Caki2 (cell line): ENCODE data around the gene SPTBN5. TPM values are rescaled to one million over a fixed set of nuclear protein-coding genes. Genes with fewer than 3 reads are reported as not detected.
A peak's percentile ranks its signal among the peaks of the same experiment; 100 is the strongest.

Experiments
- DNase-seq: peaks from one replicate; pipeline ENCODE4 v3.0.0-alpha.2; 2015; ENCODE audit warnings: low read depth
- in situ Hi-C: cut with HindIII; loops from 2 replicates; pipeline ENCODE4 v1.10.0; 2016; ENCODE audit warnings: low sequenced_read_pairs, low pct_unique_long_range_greater_than_20kb, mixed read lengths
- total RNA-seq: library from RNA; depleted of rRNA; stranded (reverse); fragments of >200 nt; shearing (Covaris generic); gene quantifications from 2 replicates; pipeline ENCODE4 v1.2.3, GENCODE V29; 2014; ENCODE audit warnings: low replicate concordance; rRNA removed

SPTBN5 gene
- total RNA-seq, 1 experiment from 2014 or later = not detected

DNA sequence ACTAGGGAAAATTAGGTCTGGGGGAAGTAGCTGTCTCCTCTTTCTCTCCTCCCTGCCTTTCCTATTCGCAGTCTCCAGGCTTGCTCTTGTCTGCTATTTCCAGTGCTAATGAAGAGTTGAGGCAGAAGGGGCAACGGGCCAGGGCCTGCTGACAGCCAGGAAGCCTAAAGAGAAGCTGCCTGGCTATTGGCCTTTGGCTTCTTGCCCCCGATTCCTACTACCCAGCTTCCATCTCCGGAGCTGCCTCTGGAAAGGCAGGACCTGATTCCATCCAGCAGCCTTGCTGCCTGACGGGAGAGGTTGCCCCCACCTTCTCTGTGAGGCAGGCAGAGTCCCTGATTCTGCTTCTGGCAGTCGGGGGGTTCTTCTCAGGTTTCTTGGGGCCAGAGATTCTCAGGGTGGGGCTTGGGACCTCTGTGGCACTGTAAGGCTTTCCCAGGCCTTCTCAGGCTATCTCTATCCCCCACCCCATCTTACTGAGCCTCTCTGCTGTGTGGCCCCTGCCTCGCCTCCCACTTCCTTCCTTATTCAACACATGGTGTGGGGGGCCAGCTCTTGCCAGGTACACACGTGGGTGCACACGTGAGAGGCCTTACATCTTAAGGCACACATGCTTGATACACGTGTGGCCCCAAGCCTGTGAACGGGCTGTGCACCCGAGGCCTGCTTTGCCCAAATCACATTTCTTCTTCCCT is 84.2 kb downstream of the SPTBN5 start:
- no peak for DNase-seq
- in situ Hi-C loops = no loop called here

DNA sequence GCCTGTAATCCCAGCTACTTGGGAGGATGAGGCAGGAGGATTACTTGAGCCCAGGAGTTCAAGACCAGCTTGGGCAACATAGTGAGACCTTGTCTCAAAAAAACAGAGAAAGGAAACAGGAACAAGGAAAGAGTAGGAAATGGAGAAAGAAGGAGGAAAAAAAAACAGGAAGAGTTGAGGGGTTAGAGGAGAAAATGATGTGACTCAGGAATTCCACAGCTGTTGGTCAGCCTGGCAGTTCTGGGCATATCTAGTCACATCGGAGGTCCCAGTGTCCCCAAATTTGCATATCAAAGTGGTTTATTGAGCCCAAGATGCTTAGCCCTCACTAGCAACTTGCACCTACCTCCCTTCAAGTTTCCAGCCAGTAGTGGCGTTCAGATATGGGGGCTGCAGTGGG is 84.7 kb downstream of the SPTBN5 start:
- in situ Hi-C loops = no loop called here
- DNase-seq = no peak

DNA sequence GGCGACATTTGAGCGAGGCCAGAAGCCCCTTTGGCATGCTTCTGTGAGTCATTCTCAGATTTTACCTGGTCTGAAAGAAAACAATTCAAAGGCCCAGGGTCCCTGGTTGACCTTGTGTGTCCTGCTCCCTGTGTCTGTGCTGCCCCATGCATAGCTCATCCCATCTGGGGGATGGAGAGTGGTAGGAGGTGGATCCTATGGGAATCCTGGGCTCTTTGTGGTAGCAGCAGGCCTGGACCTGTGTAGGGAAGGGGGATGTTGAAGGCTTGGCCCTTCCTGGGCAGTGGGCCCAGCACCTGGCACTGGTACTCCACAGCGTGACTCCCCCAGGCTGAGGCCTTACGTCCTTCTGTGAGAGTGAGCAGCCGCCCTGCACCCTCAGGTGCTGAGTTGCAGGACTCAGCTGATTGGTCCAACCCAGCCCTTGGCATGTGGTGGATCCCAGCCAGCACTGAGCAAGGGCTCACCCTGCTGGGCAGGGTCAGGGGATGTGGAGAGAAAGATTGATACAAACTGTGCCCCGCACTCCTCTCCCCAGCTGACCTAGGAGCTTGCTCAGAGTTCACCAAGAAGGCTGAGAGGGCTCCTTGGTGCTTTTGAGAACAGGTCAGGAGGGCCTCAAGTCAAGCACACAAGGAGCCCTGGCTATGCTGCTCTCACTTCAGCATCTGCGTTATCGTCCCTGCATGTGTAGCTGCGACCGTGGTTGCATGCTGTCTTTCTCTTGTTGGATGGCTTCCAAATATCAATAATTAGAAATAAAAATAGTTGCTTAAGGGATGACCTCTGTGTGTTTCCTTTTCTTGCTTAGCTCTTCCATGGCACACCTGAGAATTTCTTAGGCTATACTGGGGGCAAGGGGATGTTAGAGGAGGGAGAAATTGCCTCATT is 87.3 kb downstream of the SPTBN5 start:
- in situ Hi-C loops = no loop called here
- DNase-seq = peak; percentile 21

DNA sequence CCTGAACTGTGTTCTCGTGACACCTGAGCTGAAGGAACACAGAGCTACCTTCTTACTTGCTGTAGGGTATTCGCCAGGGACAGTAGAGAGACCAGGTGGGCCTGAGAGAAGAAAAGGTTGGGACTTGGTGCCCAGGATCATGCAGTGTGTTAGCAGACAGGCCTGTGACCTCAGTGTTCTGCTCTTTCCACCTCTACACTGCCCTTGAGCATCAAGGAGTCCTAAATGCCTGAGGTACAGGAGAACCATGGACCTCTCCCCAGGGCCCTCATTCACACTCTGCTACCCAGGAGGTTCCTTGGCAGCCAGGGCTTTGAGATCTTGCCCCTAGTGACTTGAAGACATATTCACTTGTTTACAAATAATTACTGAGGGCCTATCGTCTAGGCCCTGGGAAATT is 88.1 kb downstream of the SPTBN5 start:
- in situ Hi-C loops = no loop called here
- no peak for DNase-seq

DNA sequence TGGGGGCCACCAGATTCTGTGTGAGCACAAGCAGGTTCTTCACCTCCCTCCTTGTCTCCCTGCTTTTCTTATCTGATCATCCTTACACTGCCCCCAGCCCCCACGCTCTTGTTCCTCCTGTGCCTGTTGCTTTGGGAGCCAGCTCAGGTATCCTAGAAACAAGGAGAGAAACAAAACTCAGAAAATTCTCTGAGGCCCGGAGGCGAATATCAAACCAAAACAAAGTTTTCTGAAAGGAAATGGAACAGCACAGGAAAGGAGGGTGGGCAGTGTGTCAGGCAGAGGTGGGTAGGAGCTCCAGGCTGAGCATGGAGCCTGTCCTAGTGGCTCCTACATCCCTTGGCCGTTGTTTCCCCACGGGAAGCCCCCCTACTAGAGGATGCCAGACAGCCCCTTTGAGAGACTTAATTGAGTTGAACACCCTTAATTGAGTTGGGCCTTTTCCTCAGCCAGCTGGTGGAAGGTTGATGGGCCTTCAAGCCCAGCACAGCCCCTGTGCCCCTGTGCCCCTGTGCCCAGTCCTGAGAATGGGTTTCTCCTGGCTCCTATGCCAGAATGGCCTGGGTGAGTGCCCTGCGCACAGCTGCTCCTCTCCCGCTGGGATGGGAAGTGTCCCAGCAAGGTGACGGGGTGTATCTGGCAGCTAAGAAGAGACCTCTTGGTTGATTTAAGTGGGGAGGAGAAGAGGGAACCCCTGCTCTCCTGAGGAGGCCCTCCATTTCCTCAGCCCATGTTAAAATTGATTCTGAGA is 88.8 kb downstream of the SPTBN5 start:
- no peak for DNase-seq
- in situ Hi-C loops = no loop called here

DNA sequence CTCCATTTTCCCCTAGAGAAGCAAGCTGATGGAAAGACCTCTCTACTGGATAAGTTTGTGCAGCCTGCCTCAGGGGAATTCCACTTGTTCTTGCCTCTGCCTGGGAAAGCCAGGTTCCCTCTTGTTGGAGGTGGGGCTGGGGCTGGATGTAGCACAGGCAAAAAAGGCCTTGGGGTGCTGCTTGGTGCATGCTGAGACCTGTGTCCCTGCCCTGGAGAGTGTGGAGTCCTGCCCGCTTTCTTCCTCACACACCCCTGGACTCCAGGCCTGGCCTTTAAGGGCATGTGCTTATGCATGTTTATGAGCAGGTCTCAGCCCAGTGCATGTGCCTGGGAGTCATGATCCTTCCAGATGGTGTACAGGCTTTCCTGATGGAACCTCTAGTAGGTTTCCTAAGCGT is 89.5 kb downstream of the SPTBN5 start:
- DNase-seq = no peak
- in situ Hi-C loops = no loop called here

DNA sequence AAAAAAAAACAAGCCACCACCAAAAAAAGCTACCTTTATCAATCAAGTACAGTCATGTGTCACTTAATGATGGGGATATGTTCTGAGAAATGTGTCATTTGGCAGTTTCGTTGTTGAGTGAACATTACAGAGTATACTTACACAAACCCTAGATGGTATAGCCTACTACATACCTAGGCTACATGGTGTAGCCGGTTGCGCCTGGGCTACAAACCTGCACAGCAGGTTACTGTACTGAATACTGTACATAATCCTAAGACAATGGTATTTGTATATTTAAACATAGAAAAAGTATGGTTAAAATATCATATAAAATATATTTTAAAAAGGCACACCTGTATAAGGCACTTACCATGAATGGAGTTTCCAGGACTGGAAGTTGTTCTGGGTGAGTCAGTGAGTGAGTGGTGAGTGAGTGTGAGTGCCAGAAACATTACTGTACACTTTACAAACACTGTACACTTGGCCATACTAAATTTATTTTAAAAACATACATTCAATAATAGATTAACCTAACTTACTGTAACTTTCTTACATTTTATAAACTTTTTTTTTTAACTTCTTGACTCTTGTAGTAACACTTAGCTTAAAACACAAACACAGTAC is 91.9 kb downstream of the SPTBN5 start:
- in situ Hi-C loops = no loop called here
- DNase-seq = no peak

DNA sequence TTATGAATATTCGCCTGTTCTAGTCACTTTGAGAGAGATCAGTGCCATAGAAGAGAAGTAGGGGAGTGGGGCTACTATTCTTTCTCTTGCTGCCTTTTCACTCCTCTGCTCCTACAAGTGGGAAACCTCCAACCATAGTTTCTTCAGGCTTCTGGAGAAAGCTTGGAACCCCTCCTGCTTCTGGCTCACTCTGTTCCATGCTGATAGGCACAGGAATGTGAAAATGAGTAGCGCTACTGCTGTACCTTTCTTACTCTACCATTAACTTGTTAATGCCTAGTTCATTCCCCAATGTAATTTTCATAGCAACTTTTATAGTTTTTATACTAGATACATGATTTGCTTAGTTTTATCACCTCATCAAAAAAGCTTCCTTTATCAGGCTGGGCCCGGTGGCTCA is 92.7 kb downstream of the SPTBN5 start:
- in situ Hi-C loops = no loop called here
- DNase-seq = no peak

DNA sequence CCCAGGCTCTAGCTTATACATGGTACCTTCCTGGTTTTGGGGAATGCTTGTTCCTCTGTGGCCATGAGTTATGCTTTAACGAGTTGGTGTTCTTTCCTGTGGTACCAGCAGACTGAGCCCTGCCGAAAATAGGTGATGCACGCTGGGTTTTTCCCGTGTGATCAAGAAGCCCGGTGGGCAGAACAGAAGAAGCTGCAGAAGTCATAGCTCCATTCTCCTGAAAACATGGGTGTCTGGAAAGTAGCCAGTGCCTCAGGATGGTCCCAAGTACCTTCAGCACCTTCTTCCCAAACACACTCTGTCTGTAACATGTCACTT is 94.4 kb downstream of the SPTBN5 start:
- in situ Hi-C loops = no loop called here
- DNase-seq = no peak

DNA sequence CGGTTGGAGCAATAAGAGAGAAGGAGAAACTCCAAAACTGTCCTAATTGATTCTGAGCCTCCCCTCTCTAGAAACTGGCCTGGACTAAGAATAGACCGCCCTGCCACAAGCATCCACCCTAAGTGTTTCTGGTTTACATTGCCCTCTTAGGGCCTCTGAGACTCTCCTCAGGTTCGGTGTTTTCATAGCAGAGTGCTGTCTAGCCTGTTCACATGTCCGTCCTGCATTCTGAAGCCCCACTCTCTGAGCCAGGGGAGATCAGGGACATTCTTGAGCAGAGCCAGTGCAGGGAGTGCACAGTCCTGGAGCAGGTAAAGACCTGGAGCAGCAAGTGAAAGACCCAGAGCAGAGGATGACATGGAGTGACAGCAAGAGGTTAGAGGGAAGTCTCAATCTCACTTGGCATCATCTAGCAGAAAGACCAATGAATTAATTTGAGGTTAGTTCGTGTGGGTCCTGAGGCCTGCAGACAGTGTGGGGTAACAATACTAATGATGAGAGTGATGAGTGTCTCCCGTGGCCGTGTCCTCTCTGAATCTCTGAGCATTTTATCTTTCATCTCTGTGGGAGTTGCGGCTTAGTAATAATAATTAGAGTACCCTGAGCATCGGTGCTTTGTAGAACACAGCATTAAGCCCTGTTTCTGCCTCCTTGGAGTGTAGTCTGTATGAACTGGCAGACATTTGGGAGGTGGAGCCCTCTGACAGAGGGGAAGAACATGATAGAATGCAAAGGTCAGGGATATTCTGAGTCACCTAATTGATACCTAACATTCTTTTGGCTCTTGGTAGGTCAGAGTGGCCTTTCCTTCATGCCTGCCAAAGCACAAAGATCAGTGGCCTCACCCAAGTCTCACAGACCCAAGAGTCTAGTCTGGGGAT is 95.0 kb downstream of the SPTBN5 start:
- in situ Hi-C loops = no loop called here
- no peak for DNase-seq

Other genes with a start within 250 kb of the SPTBN5 start
- 21.0 and 36.1 TPM in 2 replicates for gene MGA, start 233.6 kb downstream of the SPTBN5 start, total RNA-seq
- 1.7 and 6.4 TPM in 2 replicates for gene MAPKBP1, start 119.6 kb downstream of the SPTBN5 start, total RNA-seq
- gene JMJD7, start 66.0 kb downstream of the SPTBN5 start, total RNA-seq = 2.8 TPM in 1 of 2 replicates, not detected in the other
- not detected in 2 replicates for gene PLA2G4B, start 55.2 kb downstream of the SPTBN5 start, total RNA-seq
- gene EHD4, start 78.5 kb upstream of the SPTBN5 start, total RNA-seq = 3.0 and 3.8 TPM in 2 replicates
- not detected in 2 replicates for gene PLA2G4E, start 127.0 kb upstream of the SPTBN5 start, total RNA-seq
- not detected in 2 replicates for gene PLA2G4D, start 200.5 kb upstream of the SPTBN5 start, total RNA-seq